Testis (tissue), 2 donors: ENCODE results near the gene GMPR.

Source experiments
- CTCF ChIP-seq, 3 experiments: fragments of 450-650 bp in 2 of 3; fragments of 200-600 bp in 1 of 3; sonication (generic) in 1 of 3; IDR thresholded peaks; one replicate each; pipeline ENCODE4 v1.5.1; 2016 to 2019; ENCODE audit warnings: antibody characterized with exemption in 3 of 3, mild to moderate bottlenecking in 2 of 3, moderate library complexity in 1 of 3
- POLR2A ChIP-seq: fragments of 450-650 bp; IDR thresholded peaks from one replicate; pipeline ENCODE4 v1.6.1; 2017; ENCODE audit warnings: antibody characterized with exemption, mild to moderate bottlenecking, moderate library complexity

- no peak for TF ChIP-seq CTCF (IDR thresholded peaks at IDR 0.05)
- TF ChIP-seq POLR2A = no peak
Measured at GRCh38 chr6:16301511-16301910, 63.1 kb downstream of the GMPR start.
